SH-SY5Y (cell line): ENCODE results near the gene DUSP9.

Experiments
- GATA2 ChIP-seq: IDR thresholded peaks from 2 replicates; pipeline ENCODE4 v1.6.1; 2011; ENCODE audit warnings: mild to moderate bottlenecking, low read depth, low read length
- GATA3 ChIP-seq: IDR thresholded peaks from 2 replicates; pipeline ENCODE4 v1.6.1; 2011; ENCODE audit warnings: low read depth, mild to moderate bottlenecking, low read length, moderate library complexity

DNA sequence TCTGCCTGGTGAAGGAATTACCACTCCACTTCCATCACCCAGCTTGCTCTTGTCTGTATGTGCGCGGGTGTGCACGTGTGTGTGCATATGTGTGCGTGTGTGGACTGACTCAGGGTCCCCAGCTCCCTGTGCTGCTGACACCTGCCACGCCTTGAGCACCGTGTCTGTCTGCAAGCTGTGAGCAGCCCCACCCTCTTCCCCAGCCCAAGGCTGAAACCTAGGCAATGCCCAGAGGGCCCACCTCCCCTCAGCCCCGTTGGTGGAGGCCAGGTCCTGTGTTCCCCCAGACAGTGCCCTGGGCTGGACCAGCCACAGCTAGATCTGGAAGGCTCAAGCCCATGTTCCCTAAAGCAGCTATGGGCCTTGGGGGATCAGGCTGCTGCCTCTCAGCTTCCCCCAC, 46.1 kb upstream of the DUSP9 start:
- TF ChIP-seq GATA2 (no peak), GATA3 (no peak)
